ENCODE measurements around the gene MARCHF3.

Gene MARCHF3

GRCh38 chr5:126987271-126987899, 43.0 kb downstream of the MARCHF3 start:
- in situ Hi-C loops (cut with MboI; ENCODE audit: low sequenced_read_pairs) = no loop called here

- in situ Hi-C loops (cut with MboI; ENCODE audit: low sequenced_read_pairs) = no loop called here
These were observed 45.7 kb downstream of the MARCHF3 start for GRCh38 chr5:126984632-126985031.

- in situ Hi-C loops (cut with MboI; ENCODE audit: low sequenced_read_pairs) = no loop called here
These were observed 46.5 kb downstream of the MARCHF3 start for GRCh38 chr5:126983874-126984266.

- in situ Hi-C loops (cut with MboI; ENCODE audit: low sequenced_read_pairs) = no loop called here
These were observed 47.2 kb downstream of the MARCHF3 start for GRCh38 chr5:126982926-126983873.

GRCh38 chr5:126982202-126982601, 48.2 kb downstream of the MARCHF3 start:
- in situ Hi-C loops (cut with MboI; ENCODE audit: low sequenced_read_pairs) = no loop called here

- in situ Hi-C loops (cut with MboI; ENCODE audit: low sequenced_read_pairs) = no loop called here
These were observed 48.7 kb downstream of the MARCHF3 start for GRCh38 chr5:126981701-126982100.

GRCh38 chr5:126981222-126981621, 49.1 kb downstream of the MARCHF3 start:
- in situ Hi-C loops (cut with MboI; ENCODE audit: low sequenced_read_pairs) = no loop called here

GRCh38 chr5:126978258-126978657, 52.1 kb downstream of the MARCHF3 start:
- in situ Hi-C loops (cut with MboI; ENCODE audit: low sequenced_read_pairs) = no loop called here

- in situ Hi-C loops (cut with MboI; ENCODE audit: low sequenced_read_pairs) = no loop called here
These were observed 53.7 kb downstream of the MARCHF3 start for GRCh38 chr5:126976520-126977172.

- in situ Hi-C loops (cut with MboI; ENCODE audit: low sequenced_read_pairs) = no loop called here
These were observed 54.6 kb downstream of the MARCHF3 start for GRCh38 chr5:126975796-126976195.

GRCh38 chr5:126973193-126973592, 57.2 kb downstream of the MARCHF3 start:
- in situ Hi-C loops (cut with MboI; ENCODE audit: low sequenced_read_pairs) = no loop called here

- in situ Hi-C loops (cut with MboI; ENCODE audit: low sequenced_read_pairs) = no loop called here
These were observed 58.1 kb downstream of the MARCHF3 start for GRCh38 chr5:126972062-126972895.

- in situ Hi-C loops (cut with MboI; ENCODE audit: low sequenced_read_pairs) = no loop called here
These were observed 58.8 kb downstream of the MARCHF3 start for GRCh38 chr5:126971455-126972031.

- in situ Hi-C loops (cut with MboI; ENCODE audit: low sequenced_read_pairs) = no loop called here
These were observed 59.8 kb downstream of the MARCHF3 start for GRCh38 chr5:126970517-126971017.

- in situ Hi-C loops (cut with MboI; ENCODE audit: low sequenced_read_pairs) = no loop called here
These were observed 60.8 kb downstream of the MARCHF3 start for GRCh38 chr5:126969548-126969947.

GRCh38 chr5:126967808-126968466, 62.4 kb downstream of the MARCHF3 start:
- in situ Hi-C loops (cut with MboI; ENCODE audit: low sequenced_read_pairs) = no loop called here

- in situ Hi-C loops (cut with MboI; ENCODE audit: low sequenced_read_pairs) = no loop called here
These were observed 64.9 kb downstream of the MARCHF3 start for GRCh38 chr5:126965487-126965886.

GRCh38 chr5:126965061-126965475, 65.3 kb downstream of the MARCHF3 start:
- in situ Hi-C loops (cut with MboI; ENCODE audit: low sequenced_read_pairs) = no loop called here

- in situ Hi-C loops (cut with MboI; ENCODE audit: low sequenced_read_pairs) = no loop called here
These were observed 66.5 kb downstream of the MARCHF3 start for GRCh38 chr5:126963822-126964375.
